IMR-90 (cell line): ENCODE results near the gene PLVAP. TPM values are rescaled to one million over a fixed set of nuclear protein-coding genes. Genes with fewer than 3 reads are reported as not detected.

Experiments
- ATAC-seq: fragments of 200-7000 bp; cut with Tn5 transposase; 2 replicates; pipeline ENCODE4 v1.9.1; 2020; ENCODE audit warnings: low read depth, mild to moderate bottlenecking, moderate library complexity
- BruUV-seq: library from RNA; stranded (reverse); fragments of 400-500 nt; replicated peaks from 2 replicates; lab custom pipeline; 2021; lab: Mats Ljungman, UMichigan
- CTCF ChIA-PET: fragments of 300-600 bp; formaldehyde crosslinking; extraction: SDS; loops from one replicate; lab custom pipeline; 2021; ENCODE audit warnings: antibody characterized with exemption; lab: Yijun Ruan, JAX
- POLR2A ChIA-PET: fragments of 300-600 bp; sonication (Branson Sonifier 250); formaldehyde crosslinking; loops from one replicate; lab custom pipeline; 2022; ENCODE audit warnings: antibody characterized with exemption; ENCODE audit not compliant: unreplicated experiment; lab: Charles Lee
- DNase-seq: peaks from one replicate; pipeline ENCODE4 v3.0.0; 2013
- H2AFZ ChIP-seq: replicated peaks from 2 replicates; pipeline ENCODE3; 2013; ENCODE audit warnings: low read length, mild to moderate bottlenecking; ENCODE audit not compliant: poor library complexity
- H2AK5ac ChIP-seq: 2 replicates; pipeline ENCODE4 v1.6.1; 2013; ENCODE audit warnings: low read depth, low read length, inconsistent platforms
- H2AK9ac ChIP-seq: replicated peaks from 2 replicates; pipeline ENCODE3; 2013; ENCODE audit warnings: mild to moderate bottlenecking, low read depth, low read length, moderate library complexity; ENCODE audit not compliant: poor library complexity
- H2BK120ac ChIP-seq: 2 replicates; pipeline ENCODE4 v1.6.1; 2013; ENCODE audit warnings: low read depth, low read length, inconsistent platforms
- H2BK15ac ChIP-seq: 3 replicates; pipeline ENCODE4 v1.6.1; 2013; ENCODE audit warnings: low read depth, low read length, inconsistent platforms
- H2BK20ac ChIP-seq: 2 replicates; pipeline ENCODE4 v1.6.1; 2013; ENCODE audit warnings: low read depth, mild to moderate bottlenecking, inconsistent platforms, low read length, moderate library complexity
- H2BK5ac ChIP-seq: 2 replicates; pipeline ENCODE4 v1.6.1; 2013; ENCODE audit warnings: mild to moderate bottlenecking, low read depth, low read length, inconsistent platforms; ENCODE audit not compliant: poor library complexity, severe bottlenecking
- H3K14ac ChIP-seq: replicated peaks from 2 replicates; pipeline ENCODE4 v1.6.1; 2013; ENCODE audit warnings: low read depth, low read length, inconsistent platforms
- H3K18ac ChIP-seq: 2 replicates; pipeline ENCODE4 v1.6.1; 2013; ENCODE audit warnings: low read depth, low read length, control low read depth
- H3K23ac ChIP-seq: 2 replicates; pipeline ENCODE4 v1.6.1; 2013; ENCODE audit warnings: low read depth, low read length, inconsistent platforms
- H3K27ac ChIP-seq: 2 replicates; pipeline ENCODE4 v1.5.1; 2013; ENCODE audit warnings: mild to moderate bottlenecking, control low read depth, low read length; ENCODE audit not compliant: insufficient read depth
- H3K27me3 ChIP-seq: 2 replicates; pipeline ENCODE4 v1.6.1; 2013; ENCODE audit warnings: low read length; ENCODE audit not compliant: control insufficient read depth, insufficient read depth
- H3K36me3 ChIP-seq: 2 replicates; pipeline ENCODE4 v1.6.1; 2013; ENCODE audit warnings: low read length, mixed read lengths; ENCODE audit not compliant: control insufficient read depth, insufficient read depth
- H3K4ac ChIP-seq: 2 replicates; pipeline ENCODE4 v1.6.1; 2013; ENCODE audit warnings: low read depth, low read length, inconsistent platforms
- H3K4me1 ChIP-seq: 2 replicates; pipeline ENCODE4 v1.6.1; 2013; ENCODE audit warnings: low read length, mixed read lengths; ENCODE audit not compliant: control insufficient read depth, insufficient read depth
- H3K4me2 ChIP-seq: 2 replicates; pipeline ENCODE4 v1.6.1; 2013; ENCODE audit warnings: low read depth, mild to moderate bottlenecking, control low read depth, low read length, moderate library complexity
- H3K4me3 ChIP-seq: 2 replicates; pipeline ENCODE4 v1.5.1; 2013; ENCODE audit warnings: low read depth, mild to moderate bottlenecking, control low read depth, low read length, moderate library complexity; ENCODE audit not compliant: insufficient read depth
- H3K56ac ChIP-seq: 2 replicates; pipeline ENCODE4 v1.6.1; 2013; ENCODE audit warnings: low read length, inconsistent platforms; ENCODE audit not compliant: insufficient read depth; ENCODE audit errors: extremely low read depth
- H3K79me1 ChIP-seq, 2 experiments: 2 replicates each; pipeline ENCODE4 v1.6.1; 2013; ENCODE audit warnings: low read length in 2 of 2, inconsistent platforms in 1 of 2, low read depth in 1 of 2
- H3K9ac ChIP-seq: 2 replicates; pipeline ENCODE4 v1.6.1; 2013; ENCODE audit warnings: low read depth, low read length, control low read depth
- H3K9me1 ChIP-seq: 2 replicates; pipeline ENCODE4 v1.6.1; 2013; ENCODE audit warnings: low read length, inconsistent platforms; ENCODE audit not compliant: insufficient read depth
- H3K9me3 ChIP-seq: 2 replicates; pipeline ENCODE4 v1.6.1; 2013; ENCODE audit warnings: low read length; ENCODE audit not compliant: control insufficient read depth, insufficient read depth
- H4K20me1 ChIP-seq: 2 replicates; pipeline ENCODE4 v1.6.1; 2013; ENCODE audit warnings: low read length, inconsistent platforms; ENCODE audit not compliant: insufficient read depth
- H4K5ac ChIP-seq: 2 replicates; pipeline ENCODE4 v1.6.1; 2013; ENCODE audit warnings: mild to moderate bottlenecking, low read depth, low read length, control low read depth
- H4K8ac ChIP-seq, 2 experiments: 2 replicates each; pipeline ENCODE4 v1.6.1; 2013; ENCODE audit warnings: low read depth in 2 of 2, low read length in 2 of 2, control low read depth in 1 of 2, inconsistent platforms in 1 of 2
- H4K91ac ChIP-seq: 2 replicates; pipeline ENCODE4 v1.6.1; 2013; ENCODE audit warnings: low read depth, low read length, inconsistent platforms; ENCODE audit not compliant: insufficient read depth
- BHLHE40 ChIP-seq: fragments of 150-350 bp; IDR thresholded peaks from 2 replicates; pipeline ENCODE4 v1.6.1; 2016; ENCODE audit warnings: mild to moderate bottlenecking, low read depth, low read length
- CHD1 ChIP-seq: IDR thresholded peaks from 2 replicates; pipeline ENCODE4 v1.6.1; 2012; ENCODE audit warnings: low read depth, low read length, improper control_type of control experiment
- FOS ChIP-seq: fragments of 150-350 bp; IDR thresholded peaks from 2 replicates; pipeline ENCODE4 v1.6.1; 2016; ENCODE audit warnings: low read depth, low read length
- MAZ ChIP-seq: IDR thresholded peaks from 2 replicates; pipeline ENCODE4 v1.6.1; 2012; ENCODE audit warnings: low read depth, mild to moderate bottlenecking, low read length, improper control_type of control experiment, moderate library complexity, borderline replicate concordance
- POLR2A ChIP-seq: IDR thresholded peaks from 2 replicates; pipeline ENCODE4 v1.6.1; 2012; ENCODE audit warnings: mild to moderate bottlenecking, low read depth, low read length
- RAD21 ChIP-seq: IDR thresholded peaks from 2 replicates; pipeline ENCODE4 v1.6.1; 2012; ENCODE audit warnings: low read length, improper control_type of control experiment
- RCOR1 ChIP-seq: IDR thresholded peaks from 2 replicates; pipeline ENCODE4 v1.6.1; 2012; ENCODE audit warnings: mild to moderate bottlenecking, low read length, improper control_type of control experiment; ENCODE audit not compliant: insufficient replicate concordance
- RFX5 ChIP-seq: IDR thresholded peaks from 2 replicates; pipeline ENCODE4 v1.8.0; 2012; ENCODE audit warnings: low read depth, mild to moderate bottlenecking, low read length, moderate library complexity
- SMC3 ChIP-seq: fragments of 150-350 bp; IDR thresholded peaks from 2 replicates; pipeline ENCODE4 v1.6.1; 2016; ENCODE audit warnings: low read depth, mild to moderate bottlenecking, antibody characterized with exemption, low read length, moderate library complexity
- WGBS, 2 experiments: methylation state at CpG; one replicate each; pipeline versions ENCODE4 v1.1.5 to v1.1.7; 2013; ENCODE audit warnings: missing lambda C conversion rate in 2 of 2; ENCODE audit not compliant: insufficient read length in 1 of 2; ENCODE audit errors: extremely low coverage in 2 of 2; 5-methylcytosine and 5-hydroxymethylcytosine counted together
- dilution Hi-C: fragments of 300-500 bp; cut with HindIII; formaldehyde crosslinking; loops from one replicate; pipeline ENCODE4 v1.14.3; 2018; ENCODE audit warnings: low sequenced_read_pairs; ENCODE audit not compliant: unreplicated experiment
- in situ Hi-C: fragments of 300-500 bp; cut with MboI; formaldehyde crosslinking; loops from 3 replicates; pipeline ENCODE4 v1.14.3; 2019; ENCODE audit warnings: low sequenced_read_pairs, inconsistent platforms, mixed read lengths
- intact Hi-C: fragments of 100-400 bp; cut with micrococcal nuclease; formaldehyde crosslinking; loops from 2 replicates; pipeline ENCODE4 v1.10.0; 2022
- polyA plus RNA-seq, 3 experiments: library from polyadenylated mRNA; depleted of rRNA; stranded (reverse); fragments of >200 nt; gene quantifications; 2 replicates each; pipeline ENCODE4 v1.2.3, GENCODE V29; 2012; ENCODE audit warnings: low replicate concordance in 1 of 3
- total RNA-seq: library from RNA; depleted of rRNA; stranded (reverse); fragments of >200 nt; gene quantifications from 2 replicates; pipeline ENCODE4 v1.2.3, GENCODE V29; 2012

PLVAP gene
- total and polyA plus RNA-seq, 2 of the 4 experiments (the other 2 are of a cell fraction): not detected

DNA sequence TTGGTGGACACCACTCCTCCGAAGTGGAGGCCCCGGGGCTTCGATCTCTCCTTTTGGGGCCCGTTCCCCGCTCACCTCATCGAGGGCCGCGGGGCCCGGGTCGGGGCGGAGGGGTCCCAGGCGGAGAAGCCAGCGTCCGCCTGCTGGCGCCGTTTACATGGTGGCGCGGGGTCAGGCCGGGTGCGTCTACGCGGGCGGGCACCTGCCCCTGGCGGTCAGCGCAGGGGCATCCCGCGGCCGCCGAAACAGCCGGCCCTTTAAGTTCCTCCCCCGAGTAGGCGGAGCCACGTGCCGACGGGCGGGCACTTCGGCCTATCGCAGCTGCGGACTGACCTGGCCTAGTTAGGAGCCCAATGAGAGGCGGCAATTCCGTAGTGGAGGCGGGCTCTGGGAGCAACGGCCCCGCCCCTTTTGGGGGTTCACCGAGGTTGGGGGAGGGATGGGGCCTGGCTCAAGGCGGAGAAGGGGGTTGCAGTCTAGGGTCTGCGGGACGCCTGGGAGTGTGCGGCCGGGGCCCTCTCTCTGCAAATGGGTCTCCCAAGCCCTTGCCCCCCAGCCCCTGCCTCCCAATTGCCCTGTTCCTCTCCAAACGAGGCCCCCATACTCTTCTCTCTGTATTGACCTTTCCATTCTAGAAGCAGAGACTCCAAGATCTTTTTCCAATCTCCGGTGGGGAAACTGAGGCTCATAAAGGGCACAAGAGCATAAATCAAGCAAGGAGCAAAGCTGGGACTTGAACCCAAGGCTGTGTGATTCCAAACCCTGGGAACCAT lies 73.8 kb downstream of the PLVAP start, which contains the start of gene ABHD8 (continued):
- TF ChIP-seq CHD1: no peak

DNA sequence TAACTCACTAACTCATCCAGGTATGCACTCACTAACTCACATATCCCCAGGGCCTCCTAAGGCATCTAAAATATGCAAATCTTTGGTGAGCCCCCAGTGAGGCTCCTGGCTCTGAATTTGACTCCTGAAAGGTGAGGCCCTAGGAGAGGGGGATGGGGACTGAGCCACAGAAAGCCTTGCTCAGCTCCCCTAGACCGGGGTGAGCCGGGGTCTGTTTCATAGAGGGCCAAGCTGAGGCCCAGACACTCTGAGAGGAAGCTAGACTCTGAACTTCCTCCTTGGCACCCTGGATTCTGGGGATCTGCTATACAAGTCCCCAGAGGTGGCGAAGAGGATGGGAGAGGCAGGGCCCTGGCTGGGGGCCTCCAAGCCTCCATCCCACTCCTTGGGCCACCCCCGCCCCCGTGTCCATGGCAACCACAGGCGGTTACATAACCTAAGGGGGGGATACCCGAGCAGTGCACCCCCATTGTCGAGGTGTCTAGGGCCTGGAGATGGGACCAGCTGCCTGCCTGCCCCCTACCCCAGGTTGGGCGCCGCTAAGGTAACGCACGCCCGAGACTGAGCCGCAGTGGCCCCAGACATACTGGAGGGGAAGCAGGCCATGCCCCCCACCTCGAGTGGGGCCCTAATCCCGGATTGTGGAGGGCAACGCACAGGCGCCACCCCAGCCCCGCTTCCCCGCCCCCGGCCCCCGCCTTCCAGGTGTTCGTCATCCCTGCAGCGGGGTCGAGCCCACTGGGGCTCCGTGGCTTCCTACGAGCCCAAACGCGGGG lies 74.6 kb downstream of the PLVAP start:
- H3K9ac ChIP-seq: peak overlapping the region; percentile 35
- H4K91ac ChIP-seq: peak overlapping the region; percentile 49; the same call in 1 of the 2 replicates
- H3K4me1 ChIP-seq: peaks cover 8% of the 10 kb centered on the region
- dilution Hi-C loops (no loop called here), in situ Hi-C loops (no loop called here), intact Hi-C loops (loop anchor here (1.0 kb wide), 1 partner anchor 10 kb away; no protein-coding TSS in a partner anchor)
- H3K27me3 ChIP-seq: no peaks in the 10 kb centered on the region
- peak overlapping the region; percentile 11 for H3K27ac ChIP-seq
- DNase-seq (no peak), ATAC-seq (no peak)
- H2AK5ac ChIP-seq: peak overlapping the region; percentile 24; the same call in 1 of the 2 replicates
- H3K36me3 ChIP-seq: peaks cover 8% of the 10 kb centered on the region
- ChIA-PET POLR2A (no interaction called here), CTCF (no interaction called here)
- peaks cover 4% of the 10 kb centered on the region for H3K9me3 ChIP-seq
- no peak overlapping the region for H2BK15ac ChIP-seq
- H3K18ac ChIP-seq: no peak overlapping the region
- H3K79me1 ChIP-seq: peaks cover 14 to 44% of the 10 kb centered on the region in 2 experiments
- H2BK20ac ChIP-seq: no peak overlapping the region
- H3K14ac ChIP-seq: peak overlapping the region; percentile 37; the same call in 1 of the 2 replicates
- H3K23ac ChIP-seq: no peak overlapping the region
- TF ChIP-seq POLR2A: no peak
- TF ChIP-seq MAZ: no peak
- TF ChIP-seq RAD21: no peak
- TF ChIP-seq RFX5: no peak
- no peak for TF ChIP-seq SMC3
- TF ChIP-seq CHD1: no peak
- no peak for TF ChIP-seq BHLHE40
- no peak for TF ChIP-seq RCOR1
- no peak for TF ChIP-seq FOS
- peak overlapping the region; percentile 19; the same call in 1 of the 2 replicates for H3K4ac ChIP-seq
- H3K4me3 ChIP-seq: peak overlapping the region; percentile 61
- peaks cover 14% of the 10 kb centered on the region for H3K9me1 ChIP-seq
- 0 out of 2 replicates have a peak overlapping the region, but pooled peaks have one; percentile 3 for H2BK120ac ChIP-seq
- H4K8ac ChIP-seq: peak overlapping the region; percentile 21 to 36; a peak in 2 of 4 replicates
- H3K4me2 ChIP-seq: peak overlapping the region; percentile 90
- no TSS peak for BruUV-seq
- H2BK5ac ChIP-seq: peak overlapping the region; percentile 31
- 10% methylated on average over 17 of the region's 29 CpGs; no CpG with 5 or more reads in 1 of the 2 experiments for WGBS, 2 experiments
- no peaks in the 10 kb centered on the region for H4K20me1 ChIP-seq
- no peak overlapping the region for H3K56ac ChIP-seq
- H4K5ac ChIP-seq: no peak overlapping the region
- peak overlapping the region; percentile 90 for H2AFZ ChIP-seq
- H2AK9ac ChIP-seq: peak overlapping the region; percentile 90
